Esophagus squamous epithelium (tissue), 4 donors: ENCODE results near the gene IQSEC1.

Source experiments
- POLR2A ChIP-seq, 4 donors: fragments of 450-650 bp; IDR thresholded peaks; one replicate each; pipeline ENCODE4 v1.6.1; 2017; ENCODE audit warnings: antibody characterized with exemption in 4 of 4, mild to moderate bottlenecking in 4 of 4, moderate library complexity in 3 of 4
- TF ChIP-seq, protein P1 (sequence below), 6 experiments: fragments of 450-650 bp in 4 of 6; fragments of 200-600 bp in 2 of 6; sonication (generic) in 2 of 6; IDR thresholded peaks; one replicate each; pipeline ENCODE4 v1.5.1; 2016 to 2019; ENCODE audit warnings: antibody characterized with exemption in 6 of 6, mild to moderate bottlenecking in 4 of 6, moderate library complexity in 4 of 6

GRCh38 chr3:13072600-13073325 is 466 bp downstream of the IQSEC1 start:
- TF ChIP-seq, protein P1, sequence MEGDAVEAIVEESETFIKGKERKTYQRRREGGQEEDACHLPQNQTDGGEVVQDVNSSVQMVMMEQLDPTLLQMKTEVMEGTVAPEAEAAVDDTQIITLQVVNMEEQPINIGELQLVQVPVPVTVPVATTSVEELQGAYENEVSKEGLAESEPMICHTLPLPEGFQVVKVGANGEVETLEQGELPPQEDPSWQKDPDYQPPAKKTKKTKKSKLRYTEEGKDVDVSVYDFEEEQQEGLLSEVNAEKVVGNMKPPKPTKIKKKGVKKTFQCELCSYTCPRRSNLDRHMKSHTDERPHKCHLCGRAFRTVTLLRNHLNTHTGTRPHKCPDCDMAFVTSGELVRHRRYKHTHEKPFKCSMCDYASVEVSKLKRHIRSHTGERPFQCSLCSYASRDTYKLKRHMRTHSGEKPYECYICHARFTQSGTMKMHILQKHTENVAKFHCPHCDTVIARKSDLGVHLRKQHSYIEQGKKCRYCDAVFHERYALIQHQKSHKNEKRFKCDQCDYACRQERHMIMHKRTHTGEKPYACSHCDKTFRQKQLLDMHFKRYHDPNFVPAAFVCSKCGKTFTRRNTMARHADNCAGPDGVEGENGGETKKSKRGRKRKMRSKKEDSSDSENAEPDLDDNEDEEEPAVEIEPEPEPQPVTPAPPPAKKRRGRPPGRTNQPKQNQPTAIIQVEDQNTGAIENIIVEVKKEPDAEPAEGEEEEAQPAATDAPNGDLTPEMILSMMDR (IDR thresholded peaks at IDR 0.05), result no peak
- no peak for TF ChIP-seq POLR2A (IDR thresholded peaks at IDR 0.05)
